Naive thymus-derived CD4-positive, alpha-beta T cell (primary cell): ENCODE results near the gene PRRT1. TPM values are rescaled to one million over a fixed set of nuclear protein-coding genes. Genes with fewer than 3 reads are reported as not detected.

ENCODE experiments used
- ATAC-seq: fragments of 150-1000 bp; cut with Tn5 transposase; 2 replicates; pipeline ENCODE4 v1.10.0; 2021; ENCODE audit warnings: mild to moderate bottlenecking, moderate library complexity
- CTCF ChIA-PET: fragments of 350-600 bp; sonication (Branson Sonifier 250); formaldehyde crosslinking; loops from one replicate; lab custom pipeline; 2021; ENCODE audit warnings: antibody characterized with exemption; lab: Charles Lee
- POLR2A ChIA-PET: fragments of 350-600 bp; sonication (Branson Sonifier 250); formaldehyde crosslinking; loops from one replicate; lab custom pipeline; 2021; ENCODE audit warnings: antibody characterized with exemption, inconsistent platforms; lab: Charles Lee
- DNase-seq, 9 donors: peaks; one replicate each; pipeline versions ENCODE4 v3.0.0 to v3.0.0-alpha.2; 2020 to 2022; ENCODE audit warnings: mixed read lengths in 1 of 9
- H3K27ac ChIP-seq: one replicate; pipeline ENCODE4 v1.7.0; 2013; ENCODE audit warnings: mild to moderate bottlenecking, low read depth, low read length, moderate library complexity
- H3K27me3 ChIP-seq, 2 donors: one replicate each; pipeline ENCODE4 v1.7.0; 2013; ENCODE audit warnings: low read length in 2 of 2, mild to moderate bottlenecking in 2 of 2, moderate library complexity in 2 of 2; ENCODE audit not compliant: control insufficient read depth in 2 of 2, insufficient read depth in 2 of 2
- H3K36me3 ChIP-seq, 3 experiments: 1 replicate in 2 of 3; 2 replicates in 1 of 3; pipeline ENCODE4 v1.7.0; 2013; ENCODE audit warnings: low read length in 3 of 3, mild to moderate bottlenecking in 3 of 3, moderate library complexity in 1 of 3; ENCODE audit not compliant: insufficient read depth in 3 of 3, control insufficient read depth in 2 of 3
- H3K4me1 ChIP-seq, 2 donors: one replicate each; pipeline ENCODE4 v1.7.0; 2013; ENCODE audit warnings: low read length in 2 of 2, mild to moderate bottlenecking in 2 of 2, moderate library complexity in 1 of 2; ENCODE audit not compliant: control insufficient read depth in 2 of 2, insufficient read depth in 2 of 2
- H3K4me3 ChIP-seq: 2 replicates; pipeline ENCODE4 v1.7.0; 2013; ENCODE audit warnings: mild to moderate bottlenecking, low read length
- H3K9me3 ChIP-seq, 3 experiments: 1 replicate in 2 of 3; 2 replicates in 1 of 3; pipeline ENCODE4 v1.7.0; 2013; ENCODE audit warnings: low read length in 3 of 3; ENCODE audit not compliant: control insufficient read depth in 2 of 3
- H3K27ac Mint-ChIP-seq, 9 donors: one replicate each; pipeline ENCODE4 v1.8.0; 2020 to 2022; ENCODE audit warnings: mixed read lengths in 9 of 9, mild to moderate bottlenecking in 8 of 9, moderate library complexity in 5 of 9, inconsistent platforms in 2 of 9
- H3K27me3 Mint-ChIP-seq, 5 donors: one replicate each; pipeline ENCODE4 v1.8.0; 2021 to 2022; ENCODE audit warnings: mixed read lengths in 5 of 5, mild to moderate bottlenecking in 1 of 5
- H3K36me3 Mint-ChIP-seq, 5 donors: one replicate each; pipeline ENCODE4 v1.8.0; 2020 to 2022; ENCODE audit warnings: mixed read lengths in 5 of 5, mild to moderate bottlenecking in 3 of 5, inconsistent platforms in 1 of 5
- H3K4me1 Mint-ChIP-seq, 7 donors: one replicate each; pipeline ENCODE4 v1.8.0; 2020 to 2022; ENCODE audit warnings: mixed read lengths in 7 of 7, mild to moderate bottlenecking in 3 of 7, inconsistent platforms in 1 of 7
- H3K4me3 Mint-ChIP-seq, 10 donors: one replicate each; pipeline ENCODE4 v1.8.0; 2020 to 2022; ENCODE audit warnings: mild to moderate bottlenecking in 10 of 10, mixed read lengths in 10 of 10, moderate library complexity in 6 of 10, inconsistent platforms in 2 of 10
- H3K9me3 Mint-ChIP-seq, 11 donors: one replicate each; pipeline ENCODE4 v1.8.0; 2020 to 2022; ENCODE audit warnings: mixed read lengths in 11 of 11, mild to moderate bottlenecking in 4 of 11, inconsistent platforms in 1 of 11, moderate library complexity in 1 of 11
- intact Hi-C, 2 donors: fragments of 100-400 bp; cut with micrococcal nuclease; formaldehyde crosslinking; loops; one replicate each; pipeline ENCODE4 v1.15.1; 2023
- polyA plus RNA-seq, 2 donors: library from polyadenylated mRNA; unstranded; fragments of 300-500 nt; fragmentation: Illumina TruSeq; gene quantifications; one replicate each; pipeline ENCODE4 v1.2.3, GENCODE V29; 2021
- total RNA-seq, 6 experiments: library from RNA in 5 of 6; stranded (reverse) in 5 of 6; gene quantifications; 1 replicate in 5 of 6; 2 replicates in 1 of 6; pipeline ENCODE4 v1.2.3 and lab custom pipeline; 2021 to 2026

Gene PRRT1
- total and polyA plus RNA-seq, 7 experiments from 2014 or later = 0.31 to 7.4 (median 3.4) TPM

- Histone ChIP-seq H3K4me1 (peaks cover 32 to 39% of the 10 kb centered on the region in 2 donors), H3K36me3 (peaks cover 2 to 29% (median 2%) of the 10 kb centered on the region in 3 experiments), H3K27ac (peak within 1 kb of the TSS; percentile 97), H3K9me3 (no peaks in the 10 kb centered on the region), H3K4me3 (peak within 1 kb of the TSS; percentile 94), H3K27me3 (no peaks in the 10 kb centered on the region)
- Mint-ChIP-seq H3K9me3 (no peaks in the 10 kb centered on the region), H3K27me3 (no peaks in the 10 kb centered on the region), H3K36me3 (peaks cover 8 to 33% (median 18%) of the 10 kb centered on the region in 5 donors), H3K4me3 (peak within 1 kb of the TSS; percentile 92 to 100 (median 98)), H3K27ac (peak within 1 kb of the TSS; percentile 84 to 100 (median 97)), H3K4me1 (peaks cover 38 to 55% (median 44%) of the 10 kb centered on the region in 7 donors)
- DNase-seq = peak; percentile 39 to 81 (median 75)
- ATAC-seq = no peak
- intact Hi-C loops = loop anchor here (1.0 to 10.0 kb wide), 7 partner anchors 295 to 1222 kb away; partner anchors contain the start of genes B3GALT4 (in 1 of the 2), CUTA (in 1 of the 2), DDX39B (in 1 of the 2) and EHMT2 (in 1 of the 2)
- ChIA-PET POLR2A (interaction anchor here (0.5 to 10.6 kb wide), 17 partner anchors 13 to 1461 kb away, joined by 3 to 259 read pairs (median 6); partner anchors contain the start of genes AGPAT1, ATF6B, BAG6 and BRD2), CTCF (interaction anchor here (0.6 to 1.6 kb wide), 8 partner anchors 10 to 1363 kb away, joined by 3 to 10 read pairs (median 4); partner anchors contain the start of gene FKBPL)
Observed at GRCh38 chr6:32192608-32193039, 40.9 kb upstream of the PRRT1 start, which contains the start of gene GPSM3. GPSM3 (minus strand) TSS chr6:32192643; CDS start chr6:32192513, 130 bp downstream.

DNA sequence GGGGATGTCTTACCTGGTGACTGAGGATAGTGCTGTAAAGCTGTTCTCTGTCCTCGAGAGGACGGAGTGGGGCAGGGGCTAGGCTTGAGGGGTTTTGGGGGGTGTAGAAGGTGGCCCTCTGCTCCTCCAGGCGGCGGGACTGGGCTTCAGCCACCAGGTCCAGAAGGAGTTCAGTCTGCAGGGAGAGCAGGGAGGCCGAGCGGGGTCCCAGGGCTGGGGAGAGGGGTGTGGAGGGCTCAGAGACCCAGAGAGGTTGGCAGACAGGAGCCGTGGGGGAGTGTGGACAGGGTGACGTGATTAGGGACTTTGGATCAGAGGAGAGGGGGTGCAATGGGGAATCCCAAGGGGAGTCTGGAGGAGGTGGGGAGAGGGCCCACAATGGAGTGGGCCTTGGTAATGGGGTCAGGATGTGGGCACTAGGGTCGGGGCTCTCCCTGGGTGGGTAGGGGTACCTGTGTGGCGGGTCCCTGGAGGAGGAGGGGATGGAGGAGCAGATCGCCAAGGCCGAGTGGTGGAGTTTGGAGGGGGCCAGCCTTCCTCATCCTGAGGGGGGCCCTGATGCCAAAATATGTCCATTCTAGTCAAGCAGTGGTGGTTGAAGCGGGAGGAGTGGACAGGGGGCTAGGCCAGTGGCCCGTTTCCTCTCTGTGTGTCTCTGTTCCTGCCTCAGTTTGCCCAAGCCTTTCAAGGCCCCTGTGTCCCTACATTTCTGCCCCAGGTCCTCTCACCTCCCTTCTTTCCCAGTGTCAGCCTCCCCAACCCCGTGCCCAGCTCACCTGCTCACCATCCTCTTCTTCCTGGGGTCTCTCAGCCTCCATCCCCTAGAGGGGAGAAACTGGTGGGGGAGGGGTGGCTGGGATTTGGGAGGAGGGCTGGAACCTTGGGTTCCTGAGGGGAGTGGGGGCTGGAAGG is 40.2 kb upstream of the PRRT1 start:
- Mint-ChIP-seq H3K27me3 (no peaks in the 10 kb centered on the region), H3K27ac (peak overlapping the region; percentile 84 to 100 (median 97)), H3K4me1 (peaks cover 45 to 59% (median 50%) of the 10 kb centered on the region in 7 donors), H3K9me3 (no peaks in the 10 kb centered on the region), H3K36me3 (peaks cover 12 to 40% (median 23%) of the 10 kb centered on the region in 5 donors), H3K4me3 (peak overlapping the region; percentile 92 to 100 (median 98))
- H3K36me3 ChIP-seq = peaks cover 9 to 36% (median 9%) of the 10 kb centered on the region in 3 experiments
- peaks cover 39% of the 10 kb centered on the region in 2 donors for H3K4me1 ChIP-seq
- ChIA-PET POLR2A (interaction anchor here (0.5 to 10.6 kb wide), 17 partner anchors 12 to 780 kb away, joined by 3 to 259 read pairs (median 5); partner anchors contain the start of genes AGPAT1, ATF6B, BAG6 and BRD2), CTCF (interaction anchor here (0.7 to 1.6 kb wide), 7 partner anchors 9 to 73 kb away, joined by 3 to 10 read pairs (median 5); partner anchors contain the start of gene FKBPL)
- DNase-seq (peak in 2 of 9 donors; percentile 13 to 53), ATAC-seq (no peak)
- no peaks in the 10 kb centered on the region for H3K27me3 ChIP-seq
- intact Hi-C loops = loop anchor here (1.0 to 10.0 kb wide), 8 partner anchors 73 to 1223 kb away; partner anchors contain the start of genes B3GALT4 (in 1 of the 2), CUTA (in 1 of the 2), DDX39B (in 1 of the 2) and EHMT2 (in 1 of the 2)
- H3K9me3 ChIP-seq = no peaks in the 10 kb centered on the region
- peak overlapping the region; percentile 94 for H3K4me3 ChIP-seq
- H3K27ac ChIP-seq = peak overlapping the region; percentile 97

DNA sequence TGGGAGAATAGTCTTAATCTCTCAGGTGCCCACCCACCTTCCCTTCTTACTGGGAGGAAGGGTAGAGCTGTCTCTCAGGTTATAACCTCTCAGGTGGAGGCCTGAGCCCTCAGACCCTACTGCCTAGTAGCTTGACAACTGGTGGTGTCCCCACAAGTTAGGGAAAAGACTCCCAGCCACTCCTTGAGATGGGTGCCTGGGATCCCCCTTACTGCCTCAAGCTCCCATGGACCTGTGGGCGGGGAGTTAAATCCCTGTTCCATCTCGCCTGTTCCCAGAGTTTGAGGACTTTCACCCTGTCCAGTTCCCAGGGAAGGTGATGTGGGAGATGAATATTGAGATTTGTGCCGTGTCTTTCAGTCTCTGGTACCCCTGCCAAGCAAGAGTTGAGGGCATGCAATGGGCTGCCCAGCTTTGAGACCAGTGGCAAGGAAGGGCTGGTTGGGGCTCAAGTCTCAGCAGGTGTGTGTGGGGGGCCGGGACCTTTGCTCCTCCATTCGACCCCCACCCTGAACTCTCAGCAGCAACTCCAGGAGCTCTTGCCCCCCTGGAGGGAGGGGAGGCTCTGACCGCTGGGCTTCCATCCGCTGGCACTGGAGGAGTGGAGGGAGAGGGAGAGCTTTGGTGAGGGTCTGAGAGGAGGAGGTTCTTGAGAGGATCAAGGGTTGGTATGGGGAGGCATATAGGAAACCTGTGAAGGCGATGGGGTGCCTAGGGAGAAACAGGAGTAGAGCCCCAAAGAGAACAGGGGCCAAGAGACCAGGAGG is 39.4 kb upstream of the PRRT1 start:
- H3K4me1 Mint-ChIP-seq = peaks cover 50 to 61% (median 55%) of the 10 kb centered on the region in 7 donors
- H3K9me3 Mint-ChIP-seq = no peaks in the 10 kb centered on the region
- ATAC-seq (no peak), DNase-seq (no peak)
- Histone ChIP-seq H3K4me1 (peaks cover 39 to 46% of the 10 kb centered on the region in 2 donors), H3K9me3 (no peaks in the 10 kb centered on the region), H3K27me3 (no peaks in the 10 kb centered on the region), H3K36me3 (peaks cover 10 to 44% (median 15%) of the 10 kb centered on the region in 3 experiments), H3K27ac (peak overlapping the region; percentile 97), H3K4me3 (peak overlapping the region; percentile 94)
- POLR2A ChIA-PET = interaction anchor here (0.6 to 10.6 kb wide), 8 partner anchors 11 to 781 kb away, joined by 3 to 259 read pairs (median 4); partner anchors contain the start of genes AGPAT1, ATF6B, FKBPL and RNF5
- H3K27ac Mint-ChIP-seq = peak overlapping the region; percentile 84 to 100 (median 97)
- intact Hi-C loops = loop anchor here (1.0 to 10.0 kb wide), 10 partner anchors 13 to 1224 kb away; partner anchors contain the start of genes RNF5 (in 2 of the 2), ATF6B (in 1 of the 2), B3GALT4 (in 1 of the 2) and CUTA (in 1 of the 2)
- CTCF ChIA-PET = interaction anchor here (0.6 to 1.3 kb wide), 4 partner anchors 14 to 762 kb away, joined by 3 to 5 read pairs (median 3); partner anchors contain the start of gene HLA-DMA
- peaks cover 17 to 44% (median 32%) of the 10 kb centered on the region in 5 donors for H3K36me3 Mint-ChIP-seq
- peak overlapping the region; percentile 92 to 100 (median 98) for H3K4me3 Mint-ChIP-seq
- H3K27me3 Mint-ChIP-seq = no peaks in the 10 kb centered on the region

DNA sequence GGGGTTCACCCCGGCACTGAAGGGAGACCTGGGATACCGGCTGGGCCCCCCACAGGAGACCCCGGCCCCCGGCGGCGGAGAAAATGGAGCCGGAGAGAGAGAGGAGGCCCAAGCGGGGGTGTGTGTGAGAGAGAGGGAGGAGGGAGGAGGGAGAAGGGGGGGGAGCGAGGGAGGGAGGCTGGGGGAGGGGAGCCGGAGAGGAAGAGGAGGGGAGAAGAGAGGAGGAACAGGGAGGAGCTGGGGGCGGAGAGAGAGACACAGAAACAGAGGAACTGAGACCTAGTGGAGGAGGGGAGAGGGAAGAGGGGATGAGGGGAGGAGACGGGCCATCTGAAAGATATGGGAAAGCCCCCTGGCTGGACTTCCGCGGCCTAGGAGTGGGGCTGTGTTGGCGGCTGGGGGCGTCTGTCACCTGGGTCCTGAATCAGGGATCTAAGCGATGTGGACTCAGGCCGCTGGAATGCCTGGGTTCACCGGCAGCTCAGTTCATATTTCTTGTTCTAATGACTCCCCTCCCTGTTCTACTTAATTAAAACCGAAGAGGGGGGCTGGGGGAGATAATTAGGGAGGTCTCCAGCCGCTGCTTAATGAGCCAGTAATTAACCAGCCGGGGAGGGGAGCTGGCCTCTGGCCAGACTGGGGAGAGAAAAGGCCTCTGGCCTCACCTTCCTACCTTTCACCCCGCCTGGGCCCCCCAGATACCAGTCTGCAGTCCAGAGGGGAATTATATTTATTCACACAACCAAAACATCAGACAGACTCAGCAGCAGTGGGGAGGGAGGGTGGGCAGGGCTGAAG is 38.5 kb upstream of the PRRT1 start, which contains the start of gene PBX2:
PBX2 (minus strand) TSS at position 149 of the 798 bp plus-strand sequence. CDS start 287 bp downstream, outside the sequence.
- DNase-seq = peak; percentile 35 to 82 (median 76)
- Mint-ChIP-seq H3K36me3 (peaks cover 17 to 47% (median 35%) of the 10 kb centered on the region in 5 donors), H3K9me3 (no peaks in the 10 kb centered on the region), H3K4me3 (peak within 1 kb of the TSS; percentile 97 to 100 (median 98)), H3K27me3 (no peaks in the 10 kb centered on the region), H3K4me1 (peaks cover 52 to 62% (median 58%) of the 10 kb centered on the region in 7 donors), H3K27ac (peak within 1 kb of the TSS; percentile 86 to 100 (median 97))
- peak within 1 kb of the TSS; percentile 94 for H3K4me3 ChIP-seq
- H3K36me3 ChIP-seq = peaks cover 10 to 51% (median 15%) of the 10 kb centered on the region in 3 experiments
- no peaks in the 10 kb centered on the region for H3K9me3 ChIP-seq
- intact Hi-C loops = loop anchor here (1.0 to 10.0 kb wide), 10 partner anchors 12 to 1225 kb away; partner anchors contain the start of genes RNF5 (in 2 of the 2), ATF6B (in 1 of the 2), B3GALT4 (in 1 of the 2) and CUTA (in 1 of the 2)
- peak; percentile 80 for ATAC-seq
- H3K4me1 ChIP-seq = peaks cover 37 to 46% of the 10 kb centered on the region in 2 donors
- POLR2A ChIA-PET = interaction anchor here (0.6 to 10.6 kb wide), 12 partner anchors 8 to 986 kb away, joined by 3 to 259 read pairs (median 4); partner anchors contain the start of genes AGPAT1, ATF6B, FKBPL and RNF5
- H3K27me3 ChIP-seq = no peaks in the 10 kb centered on the region
- peak within 1 kb of the TSS; percentile 97 for H3K27ac ChIP-seq
- CTCF ChIA-PET = interaction anchor here (1.0 kb wide), 2 partner anchors 67 to 655 kb away, joined by 3 read pairs; no protein-coding TSS in a partner anchor

DNA sequence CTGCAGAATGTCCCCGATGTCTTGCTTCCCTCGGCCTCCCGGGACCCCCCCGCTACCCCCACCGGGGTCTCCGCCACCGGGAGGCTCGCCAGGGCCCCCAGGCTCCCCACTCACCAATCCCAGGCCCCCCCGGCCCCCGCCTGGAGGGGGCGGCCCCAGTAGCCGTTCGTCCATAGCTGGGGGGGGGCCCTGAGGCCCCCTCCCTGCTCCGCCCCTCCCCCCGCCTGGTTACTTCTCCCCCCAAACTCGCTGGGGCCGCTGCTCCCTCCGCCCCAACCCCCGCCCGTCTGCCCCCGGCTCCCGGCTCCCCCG is 38.0 kb upstream of the PRRT1 start:
- Histone ChIP-seq H3K27me3 (no peaks in the 10 kb centered on the region), H3K27ac (peak overlapping the region; percentile 97), H3K36me3 (peaks cover 10 to 51% (median 15%) of the 10 kb centered on the region in 3 experiments), H3K4me3 (peak overlapping the region; percentile 94), H3K4me1 (peaks cover 32 to 40% of the 10 kb centered on the region in 2 donors), H3K9me3 (no peaks in the 10 kb centered on the region)
- ChIA-PET CTCF (no interaction called here), POLR2A (interaction anchor here (0.8 to 10.6 kb wide), 7 partner anchors 8 to 655 kb away, joined by 3 to 259 read pairs (median 7); partner anchors contain the start of genes AGPAT1, ATF6B, FKBPL and RNF5)
- intact Hi-C loops = loop anchor here (1.0 to 10.0 kb wide), 10 partner anchors 11 to 1225 kb away; partner anchors contain the start of genes RNF5 (in 2 of the 2), ATF6B (in 1 of the 2), B3GALT4 (in 1 of the 2) and CUTA (in 1 of the 2)
- Mint-ChIP-seq H3K4me3 (peak overlapping the region; percentile 90 to 100 (median 98)), H3K27me3 (no peaks in the 10 kb centered on the region), H3K36me3 (peaks cover 17 to 47% (median 35%) of the 10 kb centered on the region in 5 donors), H3K27ac (peak overlapping the region; percentile 80 to 97 (median 92)), H3K9me3 (no peaks in the 10 kb centered on the region), H3K4me1 (peaks cover 47 to 57% (median 52%) of the 10 kb centered on the region in 7 donors)
- no peak for ATAC-seq
- DNase-seq = no peak
